SU-DHL-6 (cell line): Measurements from ENCODE around the gene BDNF.

Experiments used
- H2AFZ ChIP-seq: fragments of 200-600 bp; sonication (generic); 2 replicates; pipeline ENCODE4 v1.6.1; 2014; ENCODE audit warnings: low read depth, mild to moderate bottlenecking, moderate library complexity, mixed read lengths, antibody characterized with exemption, low read length; ENCODE audit not compliant: severe bottlenecking
- H3F3A ChIP-seq: fragments of 200-600 bp; shearing (Covaris generic); 2 replicates; pipeline ENCODE4 v1.6.0; 2016; ENCODE audit warnings: antibody characterized with exemption, mild to moderate bottlenecking; ENCODE audit not compliant: insufficient read depth
- H3K27ac ChIP-seq: fragments of 200-600 bp; sonication (generic); 2 replicates; pipeline ENCODE4 v1.5.1; 2016; ENCODE audit warnings: low read depth, mild to moderate bottlenecking, low read length, moderate library complexity, mixed read lengths
- H3K27me3 ChIP-seq: fragments of 200-600 bp; sonication (generic), shearing (Covaris generic); 2 replicates; pipeline ENCODE4 v1.6.0; 2014; ENCODE audit warnings: mild to moderate bottlenecking, low read length
- H3K36me3 ChIP-seq: fragments of 200-600 bp; sonication (generic); 2 replicates; pipeline ENCODE4 v1.6.1; 2014; ENCODE audit warnings: mild to moderate bottlenecking, low read length, mixed read lengths
- H3K4me2 ChIP-seq: fragments of 300-600, 200-600 bp; shearing (Covaris generic), sonication (generic); 2 replicates; pipeline ENCODE4 v1.6.0; 2014; ENCODE audit warnings: low read length, low read depth, mild to moderate bottlenecking; ENCODE audit not compliant: poor library complexity, severe bottlenecking
- H3K4me3 ChIP-seq: fragments of 200-600 bp; sonication (generic); 2 replicates; pipeline ENCODE4 v1.5.1; 2014; ENCODE audit warnings: antibody characterized with exemption, low read length, mild to moderate bottlenecking, mixed read lengths; ENCODE audit not compliant: insufficient read depth, poor library complexity, severe bottlenecking
- H3K79me2 ChIP-seq: fragments of 200-600 bp; sonication (generic); 2 replicates; pipeline ENCODE4 v1.6.1; 2014; ENCODE audit warnings: mild to moderate bottlenecking, low read length, moderate library complexity; ENCODE audit not compliant: insufficient read depth
- H3K9ac ChIP-seq: fragments of 200-600 bp; sonication (generic); 2 replicates; pipeline ENCODE4 v1.7.0; 2014; ENCODE audit warnings: mild to moderate bottlenecking, low read length
- H3K9me2 ChIP-seq: fragments of 200-600 bp; sonication (generic); replicated peaks from 2 replicates; pipeline ENCODE4 v1.6.1; 2014; ENCODE audit warnings: low read length; ENCODE audit not compliant: insufficient read depth
- H3K9me3 ChIP-seq: fragments of 200-600 bp; sonication (generic); 2 replicates; pipeline ENCODE4 v1.6.1; 2014; ENCODE audit warnings: low read length, mixed read lengths; ENCODE audit not compliant: insufficient read depth
- H4K20me1 ChIP-seq: fragments of 200-600 bp; sonication (generic); 2 replicates; pipeline ENCODE4 v1.6.1; 2014; ENCODE audit warnings: low read depth, mild to moderate bottlenecking, antibody characterized with exemption, low read length, moderate library complexity, mixed read lengths
- EZH2phosphoT487 ChIP-seq: fragments of 200-600 bp; sonication (generic), shearing (Covaris generic); conservative IDR thresholded peaks from 2 replicates; pipeline ENCODE4 v1.6.1; 2018; ENCODE audit warnings: mild to moderate bottlenecking, antibody characterized with exemption, low read length, moderate library complexity, mixed read lengths
- TF ChIP-seq, protein P1 (sequence below): fragments of 200-600 bp; sonication (generic); IDR thresholded peaks from one replicate; pipeline ENCODE4 v1.5.1; 2017; ENCODE audit warnings: antibody characterized with exemption, mild to moderate bottlenecking, low read length, moderate library complexity; ENCODE audit not compliant: insufficient read depth, poor library complexity, severe bottlenecking

The BDNF gene

DNA sequence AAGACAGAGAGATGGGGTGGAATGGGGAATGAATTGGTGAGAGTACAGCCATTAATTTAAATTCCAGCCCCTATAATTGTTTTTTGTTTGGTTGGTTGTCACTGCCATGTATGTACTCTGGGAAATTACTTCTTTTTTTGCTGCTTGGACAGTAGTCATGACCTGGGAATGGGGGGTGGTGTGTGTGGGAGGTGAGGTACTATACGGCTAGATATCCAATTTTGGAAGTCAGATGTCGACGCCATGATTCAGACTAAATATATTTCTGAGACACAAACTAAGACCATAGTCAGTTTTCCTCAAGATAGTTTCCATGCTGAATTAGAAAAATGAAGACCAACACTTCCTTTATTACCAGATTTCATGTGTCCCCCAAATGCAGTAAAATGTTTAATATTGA, 7.4 kb upstream of the BDNF start:
- Histone ChIP-seq H3K4me2 (no peak overlapping the region), H3K4me3 (no peak overlapping the region), H3K27ac (no peak overlapping the region), H3K27me3 (no peaks in the 10 kb centered on the region), H4K20me1 (no peaks in the 10 kb centered on the region), H3K9me2 (no peaks in the 10 kb centered on the region), H3K9me3 (no peaks in the 10 kb centered on the region), H3F3A (no peaks in the 10 kb centered on the region), H2AFZ (no peak overlapping the region), H3K79me2 (no peaks in the 10 kb centered on the region), H3K9ac (no peak overlapping the region), H3K36me3 (no peaks in the 10 kb centered on the region)
- TF ChIP-seq, protein P1, sequence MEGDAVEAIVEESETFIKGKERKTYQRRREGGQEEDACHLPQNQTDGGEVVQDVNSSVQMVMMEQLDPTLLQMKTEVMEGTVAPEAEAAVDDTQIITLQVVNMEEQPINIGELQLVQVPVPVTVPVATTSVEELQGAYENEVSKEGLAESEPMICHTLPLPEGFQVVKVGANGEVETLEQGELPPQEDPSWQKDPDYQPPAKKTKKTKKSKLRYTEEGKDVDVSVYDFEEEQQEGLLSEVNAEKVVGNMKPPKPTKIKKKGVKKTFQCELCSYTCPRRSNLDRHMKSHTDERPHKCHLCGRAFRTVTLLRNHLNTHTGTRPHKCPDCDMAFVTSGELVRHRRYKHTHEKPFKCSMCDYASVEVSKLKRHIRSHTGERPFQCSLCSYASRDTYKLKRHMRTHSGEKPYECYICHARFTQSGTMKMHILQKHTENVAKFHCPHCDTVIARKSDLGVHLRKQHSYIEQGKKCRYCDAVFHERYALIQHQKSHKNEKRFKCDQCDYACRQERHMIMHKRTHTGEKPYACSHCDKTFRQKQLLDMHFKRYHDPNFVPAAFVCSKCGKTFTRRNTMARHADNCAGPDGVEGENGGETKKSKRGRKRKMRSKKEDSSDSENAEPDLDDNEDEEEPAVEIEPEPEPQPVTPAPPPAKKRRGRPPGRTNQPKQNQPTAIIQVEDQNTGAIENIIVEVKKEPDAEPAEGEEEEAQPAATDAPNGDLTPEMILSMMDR: no peak
- TF ChIP-seq EZH2phosphoT487: no peak

DNA sequence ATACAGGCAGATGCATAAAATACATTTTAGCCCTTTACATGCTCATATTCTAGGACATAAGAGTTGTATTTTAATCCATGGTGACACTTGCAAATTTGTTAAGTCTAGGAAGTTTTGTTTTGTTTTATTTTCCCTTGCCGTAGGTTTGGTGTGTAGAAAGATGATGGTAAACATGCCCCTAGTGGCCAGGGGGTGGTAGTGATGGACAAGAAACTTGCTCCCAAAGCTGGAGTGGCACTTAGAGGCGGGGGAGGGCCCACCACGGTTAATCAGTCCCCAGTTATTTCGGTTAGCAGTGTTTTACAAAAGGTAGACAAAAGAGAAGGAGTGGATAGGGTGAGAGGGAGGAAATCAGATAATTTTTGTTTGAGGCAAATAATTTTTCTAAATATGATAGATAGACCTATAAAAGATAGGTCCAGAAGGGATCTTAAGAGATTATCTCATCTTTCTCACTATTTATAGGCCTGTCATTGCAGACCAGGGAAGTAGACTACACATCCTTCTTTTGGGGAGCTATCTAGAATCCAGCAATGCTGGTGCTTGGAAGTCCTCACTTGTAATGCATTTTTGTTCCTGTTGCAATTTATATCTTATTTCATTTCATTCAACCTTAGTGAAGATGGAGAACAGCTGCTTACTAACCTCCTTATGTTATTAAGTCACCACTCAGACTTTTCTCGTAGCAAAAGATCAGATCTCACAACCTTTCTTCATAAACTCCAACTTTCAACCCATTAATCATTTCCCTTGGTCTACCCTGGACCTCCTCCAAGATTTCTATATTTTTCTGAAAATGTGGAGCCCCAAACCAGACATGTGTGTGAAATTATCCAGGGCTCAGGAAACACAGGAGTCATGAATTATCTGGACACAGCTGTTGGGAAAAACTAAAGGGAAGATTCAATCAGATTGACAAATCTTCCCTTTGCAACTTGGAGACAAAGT, 5.9 kb upstream of the BDNF start:
- Histone ChIP-seq H3K4me3 (no peak overlapping the region), H3K27me3 (no peaks in the 10 kb centered on the region), H3K9me2 (no peaks in the 10 kb centered on the region), H3K9ac (no peak overlapping the region), H3K27ac (no peak overlapping the region), H3K79me2 (no peaks in the 10 kb centered on the region), H3K4me2 (no peak overlapping the region), H3K36me3 (no peaks in the 10 kb centered on the region), H4K20me1 (no peaks in the 10 kb centered on the region), H3K9me3 (no peaks in the 10 kb centered on the region), H3F3A (no peaks in the 10 kb centered on the region), H2AFZ (no peak overlapping the region)
- TF ChIP-seq EZH2phosphoT487: no peak
- TF ChIP-seq, protein P1: peak; percentile 63

DNA sequence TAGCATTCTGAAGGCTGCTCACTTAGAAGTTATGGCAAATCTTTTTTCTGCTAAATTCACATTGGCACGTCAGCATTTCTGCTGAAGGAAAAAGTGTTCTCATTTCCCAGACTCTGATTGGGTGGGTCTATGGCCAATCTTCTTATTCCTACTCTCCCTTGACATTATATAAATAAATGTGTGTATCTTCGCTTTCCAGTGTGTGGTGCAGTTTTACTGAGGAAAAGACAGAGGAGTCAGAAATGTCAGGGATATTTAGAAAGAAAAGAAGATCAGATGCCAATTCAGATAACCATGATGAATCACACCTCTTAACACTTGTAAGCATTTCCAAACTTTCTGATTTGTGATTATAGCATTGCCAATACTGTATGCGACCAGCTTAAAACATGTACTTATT, 3.2 kb upstream of the BDNF start:
- H3K27me3 ChIP-seq: no peaks in the 10 kb centered on the region
- no peak overlapping the region for H3K9ac ChIP-seq
- H3F3A ChIP-seq: no peaks in the 10 kb centered on the region
- H3K9me2 ChIP-seq: no peaks in the 10 kb centered on the region
- H3K36me3 ChIP-seq: no peaks in the 10 kb centered on the region
- H3K4me3 ChIP-seq: no peak overlapping the region
- H3K27ac ChIP-seq: no peak overlapping the region
- H4K20me1 ChIP-seq: no peaks in the 10 kb centered on the region
- H2AFZ ChIP-seq: no peak overlapping the region
- no peaks in the 10 kb centered on the region for H3K79me2 ChIP-seq
- TF ChIP-seq, protein P1: no peak
- no peak for TF ChIP-seq EZH2phosphoT487
- H3K9me3 ChIP-seq: no peaks in the 10 kb centered on the region
- no peak overlapping the region for H3K4me2 ChIP-seq
